H1 (cell line): ENCODE measurements around the gene S1PR3. TPM values are rescaled to one million over a fixed set of nuclear protein-coding genes. Genes with fewer than 3 reads are reported as not detected.

Experiments used
- CTCF ChIA-PET: fragments of 300-600 bp; sonication (Branson Sonifier 250); formaldehyde crosslinking; loops from one replicate; lab custom pipeline; 2021; ENCODE audit not compliant: partially characterized antibody; lab: Charles Lee
- POLR2A ChIA-PET: fragments of 300-600 bp; sonication (Branson Sonifier 250); formaldehyde crosslinking; loops from one replicate; lab custom pipeline; 2021; ENCODE audit warnings: inconsistent platforms; ENCODE audit not compliant: partially characterized antibody; lab: Charles Lee
- DNase-seq, 2 experiments: peaks; one replicate each; pipeline versions ENCODE4 v3.0.0 to v3.0.0-alpha.2; 2010 to 2022; ENCODE audit warnings: low spot score in 2 of 2, low read depth in 1 of 2, mixed read lengths in 1 of 2
- FAIRE-seq: peaks from 2 replicates; lab custom pipeline; 2011; peaks lifted over from hg19 to GRCh38; lab: Jason Lieb, UNC
- H2AFZ ChIP-seq: 2 replicates; pipeline ENCODE4 v1.8.1; 2012; ENCODE audit warnings: low read length, inconsistent platforms
- H2AK5ac ChIP-seq: 2 replicates; pipeline ENCODE4 v1.6.1; 2013; ENCODE audit warnings: low read depth, low read length
- H2BK120ac ChIP-seq: replicated peaks from 2 replicates; pipeline ENCODE3; 2013; ENCODE audit warnings: low read depth, low read length, inconsistent platforms
- H2BK12ac ChIP-seq: 2 replicates; pipeline ENCODE4 v1.6.1; 2013; ENCODE audit warnings: low read depth, low read length
- H2BK15ac ChIP-seq: 2 replicates; pipeline ENCODE4 v1.6.1; 2013; ENCODE audit warnings: low read length
- H2BK20ac ChIP-seq: 2 replicates; pipeline ENCODE4 v1.6.1; 2013; ENCODE audit warnings: low read length
- H2BK5ac ChIP-seq: 2 replicates; pipeline ENCODE4 v1.6.1; 2013; ENCODE audit warnings: low read depth, low read length
- H3K14ac ChIP-seq: 2 replicates; pipeline ENCODE4 v1.6.1; 2013; ENCODE audit warnings: inconsistent platforms; ENCODE audit not compliant: insufficient read length
- H3K18ac ChIP-seq: 2 replicates; pipeline ENCODE4 v1.6.1; 2013; ENCODE audit warnings: low read length; ENCODE audit errors: extremely low read depth
- H3K23ac ChIP-seq: 2 replicates; pipeline ENCODE4 v1.6.1; 2013; ENCODE audit warnings: inconsistent platforms; ENCODE audit not compliant: insufficient read length
- H3K23me2 ChIP-seq: 2 replicates; pipeline ENCODE4 v1.6.1; 2013; ENCODE audit warnings: low read depth, low read length
- H3K27ac ChIP-seq: 2 replicates; pipeline ENCODE4 v1.6.1; 2011; ENCODE audit warnings: low read depth, low read length, inconsistent platforms
- H3K27me3 ChIP-seq, 4 experiments: replicated peaks in 1 of 4; 1 replicate in 1 of 4; 2 replicates in 3 of 4; pipeline versions ENCODE4 v1.6.1 to v1.8.1; 2011 to 2013; ENCODE audit warnings: low read length in 3 of 4, mild to moderate bottlenecking in 3 of 4, inconsistent platforms in 2 of 4, mixed read lengths in 2 of 4, moderate library complexity in 1 of 4; ENCODE audit not compliant: control insufficient read depth in 3 of 4, insufficient read depth in 3 of 4; ENCODE audit errors: extremely low read depth in 1 of 4
- H3K36me3 ChIP-seq, 4 experiments: 2 replicates each; pipeline versions ENCODE4 v1.6.1 to v1.8.1; 2011 to 2013; ENCODE audit warnings: mild to moderate bottlenecking in 4 of 4, low read length in 3 of 4, moderate library complexity in 2 of 4, control low read depth in 1 of 4, inconsistent platforms in 1 of 4; ENCODE audit not compliant: insufficient read depth in 4 of 4, control insufficient read depth in 2 of 4
- H3K4ac ChIP-seq: replicated peaks from 2 replicates; pipeline ENCODE3; 2013; ENCODE audit warnings: low read length, low read depth, mixed read lengths, inconsistent platforms; ENCODE audit not compliant: insufficient read length
- H3K4me1 ChIP-seq, 4 experiments: replicated peaks in 1 of 4; 1 replicate in 1 of 4; 2 replicates in 3 of 4; pipeline versions ENCODE4 v1.6.1 to v1.8.1; 2011 to 2013; ENCODE audit warnings: low read length in 3 of 4, inconsistent platforms in 2 of 4, mixed read lengths in 1 of 4; ENCODE audit not compliant: insufficient read depth in 4 of 4, control insufficient read depth in 3 of 4
- H3K4me2 ChIP-seq, 2 experiments: 2 replicates each; pipeline versions ENCODE4 v1.6.1 to v1.8.1; 2011 to 2013; ENCODE audit warnings: low read depth in 2 of 2, low read length in 2 of 2, control low read depth in 1 of 2, inconsistent platforms in 1 of 2, mild to moderate bottlenecking in 1 of 2; ENCODE audit not compliant: insufficient read depth in 1 of 2
- H3K4me3 ChIP-seq, 4 experiments: fragments of 200-600, 300-600 bp in 1 of 4; sonication (generic), shearing (Covaris generic), sonication (Bioruptor Twin) in 1 of 4; 2 replicates each; pipeline versions ENCODE4 v1.5.1 to v1.8.1; 2011 to 2016; ENCODE audit warnings: low read length in 4 of 4, low read depth in 3 of 4, control low read depth in 2 of 4, inconsistent platforms in 2 of 4, mild to moderate bottlenecking in 2 of 4, mixed read lengths in 1 of 4, moderate library complexity in 1 of 4; ENCODE audit not compliant: insufficient read depth in 2 of 4; ENCODE audit errors: extremely low read depth in 1 of 4
- H3K56ac ChIP-seq: replicated peaks from 2 replicates; pipeline ENCODE3; 2013; ENCODE audit warnings: low read depth, mild to moderate bottlenecking, mixed read lengths, low read length, inconsistent platforms; ENCODE audit not compliant: insufficient read length
- H3K79me1 ChIP-seq: 2 replicates; pipeline ENCODE4 v1.6.1; 2013; ENCODE audit warnings: low read depth, low read length, control low read depth
- H3K79me2 ChIP-seq, 2 experiments: 2 replicates each; pipeline versions ENCODE4 v1.6.1 to v1.8.1; 2012 to 2013; ENCODE audit warnings: low read length in 2 of 2, mild to moderate bottlenecking in 2 of 2, inconsistent platforms in 1 of 2; ENCODE audit not compliant: insufficient read depth in 2 of 2, control insufficient read depth in 1 of 2
- H3K9ac ChIP-seq, 4 experiments: replicated peaks in 1 of 4; 1 replicate in 1 of 4; 2 replicates in 3 of 4; pipeline versions ENCODE4 v1.6.1 to v1.8.1; 2011 to 2013; ENCODE audit warnings: low read depth in 3 of 4, low read length in 3 of 4, control low read depth in 2 of 4, mild to moderate bottlenecking in 2 of 4, moderate library complexity in 2 of 4, inconsistent platforms in 1 of 4; ENCODE audit errors: extremely low read depth in 1 of 4
- H3K9me3 ChIP-seq, 2 experiments: 2 replicates each; pipeline versions ENCODE4 v1.6.1 to v1.8.1; 2012 to 2013; ENCODE audit warnings: mild to moderate bottlenecking in 2 of 2, moderate library complexity in 2 of 2, control low read depth in 1 of 2, inconsistent platforms in 1 of 2, low read depth in 1 of 2, low read length in 1 of 2, mixed read lengths in 1 of 2; ENCODE audit not compliant: insufficient read depth in 2 of 2
- H4K20me1 ChIP-seq, 2 experiments: replicated peaks in 1 of 2; 2 replicates each; pipeline versions ENCODE3 to v1.8.1; 2011 to 2013; ENCODE audit warnings: inconsistent platforms in 2 of 2, low read length in 2 of 2, mild to moderate bottlenecking in 1 of 2; ENCODE audit not compliant: insufficient read depth in 2 of 2, control insufficient read depth in 1 of 2
- H4K5ac ChIP-seq: 2 replicates; pipeline ENCODE4 v1.6.1; 2013; ENCODE audit warnings: low read length, low read depth, mixed read lengths, inconsistent platforms; ENCODE audit not compliant: insufficient read length
- H4K8ac ChIP-seq: 2 replicates; pipeline ENCODE4 v1.8.0; 2013; ENCODE audit warnings: mild to moderate bottlenecking, moderate library complexity, low read length, inconsistent platforms; ENCODE audit not compliant: insufficient read depth; ENCODE audit errors: extremely low read depth
- H4K91ac ChIP-seq: replicated peaks from 2 replicates; pipeline ENCODE3; 2013; ENCODE audit warnings: low read length, mixed read lengths, inconsistent platforms; ENCODE audit not compliant: insufficient read length
- ASH2L ChIP-seq: fragments of 200-600, 300-600 bp; sonication (generic); IDR thresholded peaks from one replicate; pipeline ENCODE4 v1.7.1; 2017; ENCODE audit warnings: low read length
- GABPA ChIP-seq: IDR thresholded peaks from 2 replicates; pipeline ENCODE4 v1.6.1; 2011; ENCODE audit warnings: mild to moderate bottlenecking, low read length, moderate library complexity, borderline replicate concordance; ENCODE audit not compliant: insufficient read depth
- NRF1 ChIP-seq: IDR thresholded peaks from 2 replicates; pipeline ENCODE4 v1.6.1; 2011; ENCODE audit warnings: mild to moderate bottlenecking, low read depth, low read length, improper control_type of control experiment
- PHF8 ChIP-seq: fragments of 200-600 bp; sonication (generic); conservative IDR thresholded peaks from 2 replicates; pipeline ENCODE4 v1.7.1; 2012; ENCODE audit warnings: low read depth, mild to moderate bottlenecking, inconsistent platforms, low read length, moderate library complexity
- RFX5 ChIP-seq: IDR thresholded peaks from 2 replicates; pipeline ENCODE4 v1.6.1; 2011; ENCODE audit warnings: low read depth, low read length, improper control_type of control experiment, borderline replicate concordance
- YY1 ChIP-seq: IDR thresholded peaks from 2 replicates; pipeline ENCODE4 v1.6.1; 2011; ENCODE audit warnings: low read depth, mild to moderate bottlenecking, low read length
- WGBS, 2 experiments: shearing (Covaris generic) in 1 of 2; methylation state at CpG; one replicate each; pipeline versions ENCODE4 v1.1.6 to v1.1.7; 2013 to 2015; ENCODE audit warnings: low lambda C conversion rate in 2 of 2, mixed read lengths in 2 of 2, inconsistent platforms in 1 of 2, low coverage in 1 of 2, missing lambda C conversion rate in 1 of 2; ENCODE audit not compliant: insufficient replicate concordance in 2 of 2, insufficient coverage in 1 of 2, insufficient read length in 1 of 2; ENCODE audit errors: extremely low coverage in 1 of 2, missing lambda C conversion rate in 1 of 2; 5-methylcytosine and 5-hydroxymethylcytosine counted together
- polyA plus RNA-seq, 7 experiments: library from polyadenylated mRNA; depleted of rRNA in 3 of 7; stranded (reverse) in 5 of 7; unstranded in 2 of 7; fragments of >200 nt in 5 of 7; fragments of 200-250 nt in 2 of 7; gene quantifications; 1 replicate in 5 of 7; 2 replicates in 1 of 7; 4 replicates in 1 of 7; pipeline versions ENCODE4 v1.2.1 to v1.2.3, GENCODE V29; 2011 to 2013; ENCODE audit warnings: missing spikeins in 2 of 7, mixed read lengths in 2 of 7
- total RNA-seq: library from RNA; stranded (reverse); fragmentation: NEBNext Ultra II Directional; extraction: Animal tissue kit (Norgen Biotek cat#: 25700); gene quantifications from 2 replicates; pipeline ENCODE4 v1.2.1, GENCODE V29; 2021
- TF ChIP-seq, protein P1 (sequence below): IDR thresholded peaks from 2 replicates; pipeline ENCODE4 v1.6.1; 2012; ENCODE audit warnings: inconsistent platforms
- TF ChIP-seq, protein P2 (sequence below): IDR thresholded peaks from 2 replicates; pipeline ENCODE4 v1.6.1; 2011; ENCODE audit warnings: low read depth, mild to moderate bottlenecking, low read length; ENCODE audit not compliant: insufficient read depth
- TF ChIP-seq, protein P3 (sequence below): IDR thresholded peaks from 2 replicates; pipeline ENCODE4 v1.6.1; 2012; ENCODE audit warnings: low read length, inconsistent platforms

Gene S1PR3
- total and polyA plus RNA-seq, 2 of the 8 experiments (the other 6 are each of a cell fraction or from before 2014, with no cell fraction given) = 3.7 to 6.4 TPM

- no peaks in the 10 kb centered on the region for H3K9me3 ChIP-seq
- H2BK5ac ChIP-seq = no peak overlapping the region
- no peak overlapping the region for H3K56ac ChIP-seq
- H3K9ac ChIP-seq = peak overlapping the region in 3 of 4 experiments; percentile 3 to 40 (median 25); a peak in 4 of 7 replicates
- peak overlapping the region; percentile 76 to 80 for H3K4me2 ChIP-seq
- FAIRE-seq = no peak
- ChIA-PET POLR2A (interaction anchor here (1.0 kb wide), 1 partner anchor 10 kb away, joined by 3 read pairs; no protein-coding TSS in a partner anchor), CTCF (interaction anchor here (0.6 to 1.2 kb wide), 3 partner anchors 13 to 110 kb away, joined by 3 read pairs; no protein-coding TSS in a partner anchor)
- H2BK20ac ChIP-seq = no peak overlapping the region
- DNase-seq = no peak
- H4K5ac ChIP-seq = no peak overlapping the region
- H3K23ac ChIP-seq = no peak overlapping the region
- H3K14ac ChIP-seq = no peak overlapping the region
- H3K79me1 ChIP-seq = no peaks in the 10 kb centered on the region
- no peak overlapping the region for H2AK5ac ChIP-seq
- H3K4ac ChIP-seq = no peak overlapping the region
- no peak overlapping the region for H2AFZ ChIP-seq
- WGBS, 2 experiments = 2% methylated on average over 21 of the region's 21 CpGs; no CpG with 5 or more reads in 1 of the 2 experiments
- H4K8ac ChIP-seq = no peak overlapping the region
- no peak overlapping the region; the same call in 1 of the 2 replicates for H3K27ac ChIP-seq
- no peak overlapping the region for H2BK15ac ChIP-seq
- peaks cover 12% of the 10 kb centered on the region for H3K23me2 ChIP-seq
- H3K79me2 ChIP-seq = 0 out of 4 replicates have a peak, but pooled peaks cover 0 to 4% of the 10 kb centered on the region in 2 experiments
- peaks cover 0 to 4% (median 1%) of the 10 kb centered on the region in 4 experiments; a peak in 2 of 7 replicates for H3K27me3 ChIP-seq
- H2BK12ac ChIP-seq = 0 out of 2 replicates have a peak overlapping the region, but pooled peaks have one; percentile 50
- peaks cover 3 to 4% of the 10 kb centered on the region in 2 experiments for H4K20me1 ChIP-seq
- no peaks in the 10 kb centered on the region for H3K36me3 ChIP-seq
- peak overlapping the region; percentile 55 to 82 (median 74) for H3K4me3 ChIP-seq
- H4K91ac ChIP-seq = no peak overlapping the region
- H3K18ac ChIP-seq = peak overlapping the region; percentile 71
- H2BK120ac ChIP-seq = no peak overlapping the region
- H3K4me1 ChIP-seq = peaks cover 5 to 14% (median 12%) of the 10 kb centered on the region in 4 experiments
- TF ChIP-seq GABPA = no peak
- TF ChIP-seq, protein P1, sequence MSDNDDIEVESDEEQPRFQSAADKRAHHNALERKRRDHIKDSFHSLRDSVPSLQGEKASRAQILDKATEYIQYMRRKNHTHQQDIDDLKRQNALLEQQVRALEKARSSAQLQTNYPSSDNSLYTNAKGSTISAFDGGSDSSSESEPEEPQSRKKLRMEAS = peak; percentile 22; the same call in 1 of the 2 replicates
- 0 out of 2 replicates have a peak, but pooled peaks have one; percentile 26 for TF ChIP-seq PHF8
- TF ChIP-seq, protein P2, sequence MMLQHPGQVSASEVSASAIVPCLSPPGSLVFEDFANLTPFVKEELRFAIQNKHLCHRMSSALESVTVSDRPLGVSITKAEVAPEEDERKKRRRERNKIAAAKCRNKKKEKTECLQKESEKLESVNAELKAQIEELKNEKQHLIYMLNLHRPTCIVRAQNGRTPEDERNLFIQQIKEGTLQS = no peak
- TF ChIP-seq RFX5 = no peak
- no peak for TF ChIP-seq NRF1
- no peak for TF ChIP-seq YY1
- TF ChIP-seq ASH2L = peak; percentile 11
- TF ChIP-seq, protein P3, sequence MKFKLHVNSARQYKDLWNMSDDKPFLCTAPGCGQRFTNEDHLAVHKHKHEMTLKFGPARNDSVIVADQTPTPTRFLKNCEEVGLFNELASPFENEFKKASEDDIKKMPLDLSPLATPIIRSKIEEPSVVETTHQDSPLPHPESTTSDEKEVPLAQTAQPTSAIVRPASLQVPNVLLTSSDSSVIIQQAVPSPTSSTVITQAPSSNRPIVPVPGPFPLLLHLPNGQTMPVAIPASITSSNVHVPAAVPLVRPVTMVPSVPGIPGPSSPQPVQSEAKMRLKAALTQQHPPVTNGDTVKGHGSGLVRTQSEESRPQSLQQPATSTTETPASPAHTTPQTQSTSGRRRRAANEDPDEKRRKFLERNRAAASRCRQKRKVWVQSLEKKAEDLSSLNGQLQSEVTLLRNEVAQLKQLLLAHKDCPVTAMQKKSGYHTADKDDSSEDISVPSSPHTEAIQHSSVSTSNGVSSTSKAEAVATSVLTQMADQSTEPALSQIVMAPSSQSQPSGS = no peak
These were observed 571 bp upstream of the S1PR3 start for GRCh38 chr9:88990729-88991065.
